Measurements from ENCODE around the gene GDPD5. TPM values are rescaled to one million over a fixed set of nuclear protein-coding genes. Genes with fewer than 3 reads are reported as not detected.

The GDPD5 gene
- total and polyA plus RNA-seq, 9 of the 15 experiments (the other 6 are each of a cell fraction or from before 2014, with no cell fraction given): 0.32 to 27.3 (median 8.0) TPM

- TF ChIP-seq ARID4B (CRISPR knock-in tag; IDR thresholded peaks at IDR 0.05) (no peak), TCF3 (CRISPR knock-in tag; IDR thresholded peaks at IDR 0.05) (no peak), CTBP1 (IDR thresholded peaks at IDR 0.05; ENCODE audit: borderline replicate concordance) (peak; percentile 45; the same call in 1 of the 2 replicates), RFX5 (IDR thresholded peaks at IDR 0.05; ENCODE audit: low read depth, low read length) (no peak), CBX3 (IDR thresholded peaks at IDR 0.05; ENCODE audit: borderline replicate concordance in 1 of 2, low read length in 2 of 2) (no peak), CTCFL (IDR thresholded peaks at IDR 0.05; ENCODE audit: borderline replicate concordance, insufficient read depth, low read depth, low read length, poor library complexity, severe bottlenecking) (no peak), ZNF764 (CRISPR knock-in tag; IDR thresholded peaks at IDR 0.05; ENCODE audit: low read depth) (no peak), ESRRB (CRISPR knock-in tag; IDR thresholded peaks at IDR 0.05; ENCODE audit: borderline replicate concordance) (no peak), ZNF124 (CRISPR knock-in tag; IDR thresholded peaks at IDR 0.05) (no peak), RBM25 (IDR thresholded peaks at IDR 0.05; ENCODE audit: low read depth, low read length, severe bottlenecking) (peak; percentile 80), ZBTB9 (CRISPR knock-in tag; IDR thresholded peaks at IDR 0.05) (no peak), THAP12 (CRISPR knock-in tag; IDR thresholded peaks at IDR 0.05) (no peak), MECOM (CRISPR knock-in tag; IDR thresholded peaks at IDR 0.05) (no peak), BRD9 (IDR thresholded peaks at IDR 0.05; ENCODE audit: low read depth, partially characterized antibody) (no peak), ZNF253 (CRISPR knock-in tag; conservative IDR thresholded peaks at IDR 0.05) (no peak), CBFA2T3 (IDR thresholded peaks at IDR 0.05) (0 out of 2 replicates have a peak, but pooled peaks have one; percentile 2), GTF2F1 (IDR thresholded peaks at IDR 0.05; ENCODE audit: low read depth, low read length) (no peak)
Measured at GRCh38 chr11:75536786-75537641, 11.3 kb upstream of the GDPD5 start (continued).
